ENCODE results near the gene FMO2.

FMO2 gene

GRCh38 chr1:171177261-171177660, 7.8 kb upstream of the FMO2 start:
- no peak for DNase-seq

GRCh38 chr1:171179318-171180227, 5.5 kb upstream of the FMO2 start:
- DNase-seq = no peak

GRCh38 chr1:171180670-171181069, 4.4 kb upstream of the FMO2 start:
- no peak for DNase-seq

GRCh38 chr1:171188388-171189266, 3.5 kb downstream of the FMO2 start:
- DNase-seq = peak; percentile 10

GRCh38 chr1:171191992-171192391, 6.9 kb downstream of the FMO2 start:
- no peak for DNase-seq

- DNase-seq = no peak
Measured at GRCh38 chr1:171195767-171196166, 10.7 kb downstream of the FMO2 start.

GRCh38 chr1:171196351-171196750, 11.3 kb downstream of the FMO2 start:
- DNase-seq = no peak

GRCh38 chr1:171198081-171198480, 13.0 kb downstream of the FMO2 start:
- DNase-seq = no peak

GRCh38 chr1:171204296-171204695, 19.2 kb downstream of the FMO2 start:
- DNase-seq = no peak

- DNase-seq = no peak
Measured at GRCh38 chr1:171206204-171206977, 21.3 kb downstream of the FMO2 start.

- DNase-seq = no peak
Measured at GRCh38 chr1:171206978-171207355, 21.9 kb downstream of the FMO2 start.

- no peak for DNase-seq
Measured at GRCh38 chr1:171207377-171207776, 22.3 kb downstream of the FMO2 start.

- no peak for DNase-seq
Measured at GRCh38 chr1:171210355-171210754, 25.3 kb downstream of the FMO2 start.

GRCh38 chr1:171212607-171213351, 27.7 kb downstream of the FMO2 start:
- no peak for DNase-seq

GRCh38 chr1:171213559-171214454, 28.7 kb downstream of the FMO2 start:
- no peak for DNase-seq

- DNase-seq = no peak
Measured at GRCh38 chr1:171217658-171218443, 32.8 kb downstream of the FMO2 start.

- DNase-seq = no peak
Measured at GRCh38 chr1:171218661-171219060, 33.6 kb downstream of the FMO2 start.

GRCh38 chr1:171219346-171220080, 34.4 kb downstream of the FMO2 start:
- no peak for DNase-seq

- DNase-seq = no peak
Measured at GRCh38 chr1:171220081-171220420, 35.0 kb downstream of the FMO2 start.

GRCh38 chr1:171220581-171221054, 35.5 kb downstream of the FMO2 start:
- no peak for DNase-seq
